NCI-H128 (cell line): ENCODE data around the gene ANKRD13B.

ENCODE experiments used
- DNase-seq: peaks from one replicate; lab custom pipeline; 2025; ENCODE audit not compliant: unreplicated experiment; lab: John Stamatoyannopoulos, UW

The ANKRD13B gene

DNA sequence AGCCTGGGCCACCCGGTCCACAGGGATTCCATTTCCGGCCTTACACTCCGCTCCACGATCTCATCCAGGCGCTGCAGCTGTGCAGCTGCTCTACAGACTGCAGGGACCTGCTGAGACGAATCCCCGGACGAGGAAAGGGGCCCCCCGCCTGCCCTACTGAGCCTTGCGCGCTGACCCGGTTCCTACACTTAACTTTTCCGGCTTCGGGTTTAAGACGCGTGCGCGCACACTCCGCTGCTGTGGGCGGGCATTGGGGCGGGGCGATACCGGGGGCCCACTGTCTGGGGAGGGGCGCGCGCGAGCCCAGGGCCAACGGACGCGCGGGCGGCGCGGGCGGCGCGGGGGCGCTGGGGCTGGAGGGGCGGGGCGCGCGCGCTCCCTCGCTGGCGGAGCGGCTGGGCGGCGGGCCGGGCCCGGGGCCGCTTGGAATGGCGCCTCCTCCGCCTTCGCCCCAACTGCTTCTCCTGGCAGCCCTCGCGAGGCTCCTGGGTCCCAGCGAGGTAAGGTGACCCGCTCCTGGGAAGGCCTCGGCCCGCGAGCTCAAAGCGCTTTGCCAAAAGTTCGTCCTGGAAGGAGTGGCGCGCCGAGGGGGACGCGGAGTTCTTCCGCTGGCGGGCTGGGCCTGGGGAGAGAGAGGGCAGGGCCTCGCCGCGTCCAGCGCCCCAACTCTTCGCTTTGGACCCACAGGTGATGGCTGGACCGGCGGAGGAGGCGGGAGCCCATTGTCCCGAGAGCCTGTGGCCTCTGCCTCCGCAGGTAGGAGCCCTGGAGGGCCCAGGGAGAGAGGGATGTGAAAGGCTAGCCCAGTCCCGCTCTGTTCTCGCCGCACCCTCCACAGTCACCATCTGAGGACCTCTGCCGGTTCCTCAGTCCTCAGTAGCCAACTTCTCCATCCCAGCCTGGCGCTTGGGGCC is 24.3 kb upstream of the ANKRD13B start, which contains the start of gene TP53I13:
Gene TP53I13 (plus strand): TSS at position 371 of the 914 bp plus-strand sequence. CDS start 58 bp downstream, at position 429.
- peak; percentile 44 for DNase-seq

DNA sequence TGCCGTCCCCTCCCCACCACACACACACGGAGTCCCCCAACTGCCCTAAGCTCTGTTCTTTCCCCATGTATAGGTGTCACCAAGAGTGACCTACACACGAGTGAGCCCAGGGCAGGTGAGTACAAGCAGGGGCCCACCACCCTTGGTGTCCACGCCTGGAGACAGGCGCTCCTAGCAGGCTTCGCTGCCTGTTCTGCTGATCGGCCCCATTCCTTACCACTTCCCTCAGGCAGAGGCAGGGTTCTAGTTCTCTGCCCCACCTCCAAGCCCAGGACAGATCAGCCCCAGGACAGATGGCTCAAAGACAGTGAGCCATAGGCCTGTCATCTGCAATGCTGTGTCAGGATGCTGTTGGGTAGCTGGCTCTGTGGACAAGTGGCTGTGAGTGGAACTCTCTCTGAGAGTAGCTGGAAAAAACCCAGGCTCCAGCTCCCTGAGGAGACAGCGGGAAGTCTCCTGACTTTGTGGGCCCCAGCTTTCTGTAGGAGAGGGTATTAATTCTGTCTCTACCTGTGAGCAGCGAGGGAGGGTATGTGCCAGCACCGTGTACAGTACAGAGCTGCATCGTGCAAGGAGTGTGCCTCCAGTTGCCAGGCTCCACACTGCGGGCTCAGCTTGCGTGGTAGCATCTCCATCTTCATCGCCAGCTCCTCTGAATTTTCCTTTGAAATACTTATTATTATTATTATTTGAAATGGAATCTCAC is 23.5 kb upstream of the ANKRD13B start:
- DNase-seq = no peak

DNA sequence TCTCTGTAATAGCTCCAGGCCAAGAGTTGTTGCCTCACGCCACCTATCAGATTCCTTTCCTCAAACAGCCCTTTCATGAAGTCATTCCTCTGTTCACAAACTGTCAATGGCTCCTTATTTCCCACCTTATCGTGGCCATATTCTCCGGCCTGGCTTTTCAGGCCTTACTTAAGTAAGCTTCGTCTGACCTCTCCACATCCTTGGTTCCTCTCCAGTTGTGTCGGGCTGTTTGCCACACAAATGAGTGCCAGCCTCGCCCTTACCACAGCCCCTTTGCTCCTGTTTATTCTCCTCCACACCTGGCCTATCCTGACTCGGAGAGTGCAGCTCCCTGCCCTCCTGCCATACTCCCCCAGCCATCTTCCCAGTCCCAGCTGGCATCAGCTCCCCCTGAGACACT is 22.4 kb upstream of the ANKRD13B start:
- DNase-seq = no peak

DNA sequence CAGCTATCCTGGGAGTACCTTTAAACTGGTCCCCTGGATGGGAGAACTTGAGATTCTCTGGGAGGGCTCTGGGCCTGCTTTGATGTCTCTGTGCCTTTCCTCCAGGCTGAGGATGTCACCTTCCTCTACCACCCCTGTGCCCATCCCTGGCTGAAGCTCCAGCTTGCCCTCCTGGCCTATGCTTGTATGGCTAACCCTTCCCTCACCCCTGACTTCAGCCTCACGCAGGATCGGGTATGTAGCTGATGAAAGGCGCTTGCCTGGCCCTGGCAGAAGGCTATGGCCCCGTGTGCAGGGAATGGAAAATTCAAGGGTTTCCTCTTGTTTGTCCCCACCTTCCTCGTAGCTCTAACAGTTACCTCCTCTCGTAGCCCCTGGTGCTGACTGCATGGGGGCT is 21.4 kb upstream of the ANKRD13B start:
- DNase-seq = no peak

DNA sequence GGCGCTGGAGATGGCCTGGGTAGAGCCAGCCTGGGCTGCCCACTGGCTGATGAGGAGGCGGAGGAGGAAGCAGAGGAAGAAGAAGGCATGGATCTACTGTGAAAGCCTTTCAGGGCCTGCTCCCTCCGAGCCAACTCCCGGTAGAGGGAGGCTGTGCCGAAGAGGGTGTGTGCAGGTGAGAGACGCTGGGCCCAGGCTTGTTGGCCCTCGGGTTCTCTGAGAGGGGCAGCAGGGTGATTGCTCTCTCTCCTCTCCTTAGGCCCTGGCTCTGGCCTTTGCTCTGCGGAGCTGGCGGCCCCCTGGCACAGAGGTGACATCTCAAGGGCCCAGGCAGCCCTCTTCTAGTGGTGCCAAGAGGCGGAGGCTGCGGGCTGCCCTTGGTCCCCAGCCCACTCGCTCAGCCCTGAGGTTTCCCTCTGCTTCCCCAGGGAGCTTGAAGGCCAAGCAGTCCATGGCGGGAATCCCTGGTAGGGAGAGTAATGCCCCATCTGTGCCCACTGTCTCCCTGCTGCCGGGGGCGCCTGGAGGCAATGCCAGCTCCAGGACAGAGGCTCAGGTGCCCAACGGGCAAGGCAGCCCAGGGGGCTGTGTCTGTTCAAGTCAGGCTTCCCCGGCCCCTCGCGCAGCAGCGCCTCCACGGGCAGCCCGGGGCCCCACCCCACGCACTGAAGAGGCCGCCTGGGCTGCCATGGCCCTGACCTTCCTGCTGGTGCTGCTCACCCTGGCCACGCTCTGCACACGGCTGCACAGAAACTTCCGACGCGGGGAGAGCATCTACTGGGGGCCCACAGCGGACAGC is 20.9 kb upstream of the ANKRD13B start:
- DNase-seq = no peak

DNA sequence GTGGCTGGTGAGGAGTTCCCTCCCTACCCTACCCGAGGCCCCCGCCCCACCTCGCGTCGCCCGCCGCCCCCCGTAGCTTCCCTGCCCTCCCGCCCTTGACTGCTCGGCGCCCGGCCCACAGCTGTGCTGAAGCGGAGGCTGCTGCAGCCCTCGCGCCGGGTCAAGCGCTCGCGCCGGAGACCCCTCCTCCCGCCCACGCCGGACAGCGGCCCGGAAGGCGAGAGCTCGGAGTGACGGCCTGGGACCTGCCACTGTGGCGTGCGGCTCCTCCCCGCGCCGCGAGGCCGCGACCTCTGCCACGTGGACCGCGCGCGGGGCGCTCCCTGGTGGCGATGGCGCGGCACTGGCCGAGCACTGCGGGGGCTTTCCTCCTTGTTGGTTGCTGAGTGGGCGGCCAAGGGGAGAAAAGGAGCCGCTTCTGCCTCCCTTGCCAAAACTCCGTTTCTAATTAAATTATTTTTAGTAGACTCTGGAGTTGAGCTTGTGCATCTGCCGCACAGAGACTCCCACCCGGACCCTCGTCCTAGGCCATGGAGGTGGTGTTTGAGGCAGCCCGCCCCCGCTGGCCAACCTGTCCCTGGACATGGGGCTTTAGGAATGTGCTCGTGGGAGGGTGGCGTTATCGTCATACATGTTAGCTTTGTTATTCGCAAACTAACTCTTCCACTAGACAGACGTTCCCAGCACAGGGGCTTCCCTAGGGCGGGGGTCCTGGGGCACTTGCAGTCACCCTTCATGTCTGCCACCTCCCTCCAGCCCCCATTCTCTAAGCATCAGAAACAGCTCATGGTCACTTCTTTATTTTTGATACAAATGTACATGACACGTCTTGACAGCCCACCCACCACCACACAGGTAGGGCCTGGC is 20.0 kb upstream of the ANKRD13B start:
- DNase-seq = no peak

DNA sequence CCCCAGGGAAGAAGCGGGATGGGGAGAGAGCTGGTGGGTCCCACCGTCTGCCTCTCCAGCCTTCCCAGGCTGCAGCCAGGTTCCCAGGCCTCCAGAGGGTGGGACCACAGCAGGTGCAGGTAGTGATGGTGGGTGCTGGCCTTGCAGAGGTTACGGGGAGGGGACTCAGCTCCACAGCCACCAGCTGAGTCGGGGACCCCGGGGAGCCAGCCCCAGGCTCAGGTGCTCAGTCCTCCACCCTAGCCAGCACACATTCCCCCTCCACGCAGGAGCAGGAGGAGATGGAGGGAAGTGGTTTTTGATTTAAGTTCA is 19.4 kb upstream of the ANKRD13B start:
- no peak for DNase-seq

DNA sequence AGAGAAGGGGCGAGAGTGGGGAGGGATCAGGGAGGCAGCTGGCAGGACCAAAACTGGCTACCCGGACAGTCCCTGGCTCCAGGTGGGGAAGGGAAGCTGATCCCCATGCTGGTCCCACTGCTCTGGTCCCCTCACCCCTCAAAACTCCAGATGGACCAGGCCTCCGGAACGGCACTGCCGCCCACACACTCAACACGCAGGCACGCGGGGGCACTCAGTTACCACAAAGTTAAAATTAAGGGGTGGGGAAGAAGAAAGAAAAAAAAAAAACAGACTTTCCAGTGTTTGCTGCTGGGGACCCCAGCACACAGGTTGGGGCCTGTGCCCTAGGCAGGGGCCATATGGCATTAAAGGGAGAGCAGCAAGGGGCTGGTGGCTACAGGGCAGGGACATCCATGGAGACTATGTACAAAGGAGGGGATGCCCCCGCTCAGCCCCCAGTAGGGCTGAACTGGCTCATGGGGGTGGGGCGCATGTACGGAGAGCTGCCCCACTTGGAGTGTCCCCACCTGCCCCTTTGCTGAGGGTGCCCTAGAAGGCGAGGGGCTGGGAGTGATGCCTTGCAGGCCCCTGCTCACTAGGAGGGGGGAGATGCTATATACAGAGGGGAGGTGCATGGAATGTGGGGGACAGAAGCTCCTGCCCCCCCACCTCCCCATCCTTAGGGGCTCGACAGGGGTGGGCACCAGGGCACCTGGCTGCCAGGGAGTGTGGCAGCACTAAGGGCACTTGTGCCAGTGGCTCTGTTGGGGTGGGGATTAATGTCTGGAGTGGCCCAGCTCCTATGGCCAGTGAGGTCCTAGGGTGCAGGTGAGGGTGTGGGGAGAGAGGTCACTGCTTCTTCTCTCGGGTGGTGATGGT is 18.8 kb upstream of the ANKRD13B start:
- DNase-seq = no peak

DNA sequence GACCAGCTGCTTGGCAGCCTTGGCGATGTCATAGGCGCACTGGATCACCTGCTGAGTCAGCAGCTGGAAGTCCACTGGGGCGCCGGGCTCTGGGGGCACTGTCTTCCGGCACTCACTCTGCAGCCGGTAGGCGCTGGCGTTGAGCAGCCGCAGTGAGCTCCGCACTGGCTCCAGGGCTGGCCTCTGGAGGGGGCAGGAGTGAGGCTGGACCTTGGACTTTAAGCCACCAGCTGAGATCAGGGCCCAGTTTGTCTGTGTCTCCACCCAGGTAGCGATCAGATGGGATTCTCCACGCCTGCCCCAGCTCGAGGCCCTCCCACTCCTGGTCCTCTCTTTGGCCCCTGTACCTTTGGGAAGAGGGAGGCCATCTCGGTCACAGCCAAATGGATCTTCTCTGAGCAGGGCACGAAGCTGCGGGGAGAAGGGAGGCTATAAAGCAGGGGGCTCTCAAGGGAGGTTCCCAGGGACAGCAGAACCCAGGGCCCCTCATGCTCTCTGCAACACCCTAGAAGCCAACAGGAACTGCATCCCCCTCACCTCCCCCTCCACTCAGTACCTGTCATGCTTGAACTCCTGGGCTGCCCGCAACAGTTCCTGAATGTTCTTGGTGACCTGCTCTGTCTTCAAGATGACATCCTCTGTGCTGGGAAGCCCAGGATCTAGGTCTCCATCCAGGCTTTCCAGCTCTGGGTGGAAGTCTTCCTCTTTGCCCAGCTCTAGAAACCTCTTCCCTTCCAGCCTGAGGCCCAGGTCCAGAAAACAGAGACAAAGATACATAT is 18.0 kb upstream of the ANKRD13B start:
- DNase-seq = no peak

DNA sequence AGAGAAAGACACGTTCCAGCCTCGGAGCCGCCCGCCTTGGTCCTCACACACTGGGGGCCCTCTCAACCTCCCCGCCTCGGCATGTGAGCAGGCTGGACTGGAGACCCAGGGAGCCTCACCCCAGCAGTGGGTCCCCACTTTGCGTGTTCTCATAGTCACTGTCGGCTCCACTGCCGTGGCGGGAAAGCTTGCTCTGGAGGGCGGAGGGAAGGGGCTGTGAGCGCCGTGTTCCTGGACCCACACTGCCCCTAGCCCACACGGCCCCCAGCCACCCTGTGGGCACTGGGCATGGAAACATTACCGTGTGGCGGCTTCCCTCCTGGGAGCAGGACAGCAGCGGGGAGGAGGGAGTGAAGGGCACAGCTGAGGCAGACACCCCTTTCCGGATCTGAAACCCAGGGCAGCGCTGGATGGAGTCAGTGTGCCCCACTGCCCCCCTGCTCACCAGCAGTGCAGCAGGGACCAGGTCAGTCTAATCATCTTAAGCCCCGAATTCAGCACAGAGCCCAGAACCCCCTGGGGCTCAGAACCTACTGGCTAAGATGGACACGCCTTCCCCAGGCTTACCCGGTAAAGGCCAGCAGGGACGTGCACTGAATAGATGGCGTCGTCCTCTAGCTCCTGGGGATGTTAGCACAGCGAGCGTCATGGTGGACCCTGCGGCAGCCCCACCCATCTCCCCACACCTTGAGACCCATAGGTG is 17.3 kb upstream of the ANKRD13B start:
- DNase-seq = no peak

DNA sequence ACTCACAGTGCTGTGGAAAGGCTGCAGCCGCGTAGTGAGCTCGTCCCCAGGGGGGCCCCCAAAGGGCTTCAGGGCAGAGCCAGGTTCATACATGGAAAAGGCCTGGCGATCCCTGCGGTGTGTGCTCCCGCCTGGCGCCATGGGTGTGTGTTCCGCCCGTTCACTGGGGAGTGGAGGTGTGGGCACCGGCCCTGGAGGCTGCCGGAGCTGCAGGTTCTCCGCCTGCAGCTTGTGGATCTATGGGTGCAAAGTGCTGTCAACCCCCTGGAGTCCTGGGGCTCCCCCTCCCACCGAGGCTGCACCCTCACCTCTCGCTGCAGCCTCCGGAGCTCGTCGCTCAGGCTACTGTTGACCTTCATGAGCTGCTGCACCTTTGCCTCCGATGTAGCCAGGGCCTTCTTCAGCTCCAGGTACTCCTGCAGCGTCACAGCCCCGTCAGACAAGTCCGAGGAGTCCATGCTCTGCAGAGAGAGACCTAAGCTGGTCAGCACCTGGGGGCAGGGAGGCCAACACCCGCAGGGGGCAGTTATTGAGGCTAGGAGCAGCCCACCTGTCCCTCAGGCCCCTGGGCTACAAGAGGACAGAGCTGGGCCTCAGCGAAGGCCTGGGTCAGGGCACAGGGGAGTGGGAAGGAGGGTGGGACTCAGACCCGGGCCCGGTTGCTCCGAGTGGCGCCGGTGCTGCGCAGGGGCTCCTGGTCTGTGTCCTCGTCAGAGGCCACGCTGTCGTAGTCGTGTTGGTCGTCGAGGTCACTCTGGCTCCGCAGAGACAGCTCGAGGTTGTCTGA is 16.5 kb upstream of the ANKRD13B start:
- DNase-seq = no peak

DNA sequence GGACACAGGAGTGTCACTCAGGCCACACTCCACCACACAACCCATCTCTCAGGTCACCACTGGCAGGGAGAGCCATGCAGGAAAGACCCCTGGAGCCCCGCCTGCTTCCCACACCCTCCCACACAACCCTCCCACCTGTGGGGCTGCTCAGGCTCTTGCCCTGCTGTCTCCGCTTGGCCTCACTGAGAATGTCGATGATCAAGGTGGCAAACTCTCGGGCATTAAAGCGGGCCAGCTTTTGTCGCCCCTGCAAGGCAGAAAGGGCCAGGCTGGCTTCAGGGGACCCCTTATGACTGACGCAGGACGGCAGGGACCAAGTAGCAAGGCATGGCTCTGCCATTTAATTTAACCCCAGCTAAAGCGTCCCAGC is 15.9 kb upstream of the ANKRD13B start:
- DNase-seq = no peak

DNA sequence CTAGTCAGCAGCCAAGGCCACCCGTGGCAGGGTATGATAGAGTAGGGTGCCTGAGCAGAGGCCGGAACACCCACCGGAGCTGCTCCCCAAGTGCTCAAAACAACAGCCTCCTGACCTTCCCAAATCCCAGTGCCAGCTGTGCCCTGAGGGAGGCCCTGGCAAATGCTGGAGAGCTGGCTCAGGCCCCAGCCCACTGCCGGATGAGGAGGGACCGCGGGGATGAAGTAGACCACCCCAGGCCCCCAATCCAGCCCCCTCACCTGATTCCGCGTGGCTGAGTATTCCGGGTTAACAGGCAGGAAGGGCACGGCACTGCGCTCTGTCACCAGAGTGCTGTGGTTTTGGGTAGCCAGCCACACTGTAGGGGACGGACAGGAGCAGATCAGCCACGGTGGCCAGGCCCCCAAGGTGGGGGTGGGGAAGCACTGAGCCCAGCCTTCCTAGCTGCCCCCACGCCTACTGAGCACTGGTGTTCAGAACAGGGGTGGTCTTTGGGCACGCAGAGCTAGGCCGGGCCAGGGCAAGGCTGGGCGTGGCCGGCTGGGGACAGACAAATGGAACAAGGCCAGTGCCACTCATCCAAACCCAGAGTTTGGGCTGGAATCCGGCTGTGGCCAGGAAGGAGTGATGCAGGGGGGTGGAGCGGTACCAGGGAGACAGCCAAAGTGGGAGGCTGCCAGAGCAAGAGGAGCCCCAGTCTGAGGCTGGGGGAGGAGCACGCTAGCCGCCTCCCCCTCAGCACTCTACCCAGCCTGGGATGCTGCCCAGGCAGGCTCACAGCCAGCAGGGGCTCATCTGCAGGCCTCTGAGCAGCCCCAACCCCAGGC is 15.3 kb upstream of the ANKRD13B start:
- DNase-seq = no peak

DNA sequence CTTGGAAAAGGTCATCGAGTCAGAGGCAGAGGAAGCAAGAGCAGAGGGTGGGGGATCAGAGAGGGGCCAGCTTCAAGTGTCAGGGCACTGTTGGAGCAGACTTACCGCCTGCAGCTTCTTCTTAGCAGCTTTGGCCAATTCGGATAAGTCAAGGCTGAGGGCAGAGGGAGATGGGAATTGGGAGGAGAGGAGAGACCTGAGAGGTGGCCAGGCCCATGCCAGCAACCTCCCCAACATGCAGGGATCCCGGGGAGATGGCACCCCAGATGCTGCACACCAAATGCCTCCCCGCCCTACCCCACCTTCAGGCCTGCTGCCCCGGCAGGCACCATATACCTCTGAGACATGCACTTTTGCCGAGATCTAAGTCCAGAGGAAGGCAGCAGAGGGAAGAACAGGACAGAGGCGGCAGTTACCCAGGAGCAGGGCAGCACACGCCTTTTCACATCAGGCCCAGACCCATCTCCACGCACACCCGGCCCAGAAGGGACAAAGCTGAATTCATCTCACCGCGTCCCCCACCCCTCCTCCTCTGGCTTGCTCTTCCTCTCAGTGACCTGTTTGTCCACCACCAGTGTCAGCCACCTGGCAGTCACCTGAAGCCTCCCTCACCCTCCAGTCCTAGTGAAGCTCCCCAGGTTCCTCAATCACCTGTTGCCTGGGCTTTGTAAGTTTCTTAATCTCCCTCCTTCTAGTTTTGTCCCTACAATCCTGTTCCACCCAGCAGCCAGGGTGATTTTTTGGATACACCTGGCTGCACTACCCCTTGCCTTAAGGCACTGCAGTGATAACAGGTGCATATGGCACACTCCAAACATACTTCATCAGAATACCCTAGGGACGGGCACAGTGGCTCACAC is 14.1 kb upstream of the ANKRD13B start:
- DNase-seq = no peak

DNA sequence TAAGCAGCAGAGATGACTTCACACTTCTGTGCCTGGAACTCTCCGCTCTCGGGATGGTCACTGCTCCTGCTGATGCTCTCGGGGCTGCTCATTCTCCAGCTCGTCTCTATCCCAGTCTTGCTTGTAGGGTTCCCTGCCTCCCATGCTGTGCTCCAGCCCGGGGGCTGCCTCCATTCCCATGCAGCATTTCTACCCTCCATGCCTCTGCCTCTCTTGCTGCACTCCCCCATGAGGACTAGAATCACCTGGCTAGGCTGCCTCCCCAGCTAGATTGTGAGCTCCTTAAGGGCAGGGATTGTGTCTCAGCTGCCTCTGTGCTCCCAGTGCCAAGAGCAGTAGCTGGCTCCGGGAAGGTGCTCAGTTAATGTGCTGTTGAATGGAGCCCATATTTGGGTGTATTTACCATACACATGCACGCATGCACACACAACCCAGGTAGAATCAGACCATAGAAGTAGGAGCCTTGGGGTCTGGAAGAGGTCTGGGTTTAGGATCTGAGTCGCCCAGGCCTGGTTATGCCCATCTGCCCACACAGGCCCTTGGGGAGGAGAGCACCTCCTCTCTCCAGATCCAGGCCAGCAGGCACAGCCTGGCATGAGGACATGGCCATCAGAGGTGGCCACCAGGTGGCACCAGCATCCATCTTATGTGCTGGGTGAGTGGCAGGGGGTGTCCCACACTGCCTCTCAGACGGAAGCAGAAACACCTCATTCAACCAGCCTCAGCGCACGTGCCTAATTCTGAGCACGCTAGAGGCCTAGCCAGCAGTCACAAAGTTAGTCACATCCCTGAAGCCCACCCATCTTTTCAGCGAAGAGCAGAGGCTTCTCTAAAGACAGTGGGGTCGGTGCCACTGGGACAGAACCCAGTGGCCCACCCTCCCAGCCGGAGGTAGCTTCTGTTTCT is 12.8 kb upstream of the ANKRD13B start:
- DNase-seq = peak; percentile 42
